Glomerular endothelial cell (primary cell): ENCODE results near the gene TUBA8. TPM values are rescaled to one million over a fixed set of nuclear protein-coding genes. Genes with fewer than 3 reads are reported as not detected.
A peak's percentile ranks its signal among the peaks of the same experiment; 100 is the strongest.
"Not testable (repeated sequence)": the region's sequence is repeated elsewhere in the genome, so short reads cannot be mapped to it uniquely, and the experiment has no call there.

Experiments used
- DNase-seq: peaks from one replicate; pipeline ENCODE4 v3.0.0-alpha.2; 2011; ENCODE audit warnings: low read depth, low spot score; ENCODE audit errors: extremely low read depth
- total RNA-seq: library from RNA; depleted of rRNA; stranded (reverse); fragments of >200 nt; gene quantifications from 2 replicates; pipeline ENCODE4 v1.2.3, GENCODE V29; 2015

TUBA8 gene
- total RNA-seq: 0.19 and 1.8 TPM in 2 replicates

DNA sequence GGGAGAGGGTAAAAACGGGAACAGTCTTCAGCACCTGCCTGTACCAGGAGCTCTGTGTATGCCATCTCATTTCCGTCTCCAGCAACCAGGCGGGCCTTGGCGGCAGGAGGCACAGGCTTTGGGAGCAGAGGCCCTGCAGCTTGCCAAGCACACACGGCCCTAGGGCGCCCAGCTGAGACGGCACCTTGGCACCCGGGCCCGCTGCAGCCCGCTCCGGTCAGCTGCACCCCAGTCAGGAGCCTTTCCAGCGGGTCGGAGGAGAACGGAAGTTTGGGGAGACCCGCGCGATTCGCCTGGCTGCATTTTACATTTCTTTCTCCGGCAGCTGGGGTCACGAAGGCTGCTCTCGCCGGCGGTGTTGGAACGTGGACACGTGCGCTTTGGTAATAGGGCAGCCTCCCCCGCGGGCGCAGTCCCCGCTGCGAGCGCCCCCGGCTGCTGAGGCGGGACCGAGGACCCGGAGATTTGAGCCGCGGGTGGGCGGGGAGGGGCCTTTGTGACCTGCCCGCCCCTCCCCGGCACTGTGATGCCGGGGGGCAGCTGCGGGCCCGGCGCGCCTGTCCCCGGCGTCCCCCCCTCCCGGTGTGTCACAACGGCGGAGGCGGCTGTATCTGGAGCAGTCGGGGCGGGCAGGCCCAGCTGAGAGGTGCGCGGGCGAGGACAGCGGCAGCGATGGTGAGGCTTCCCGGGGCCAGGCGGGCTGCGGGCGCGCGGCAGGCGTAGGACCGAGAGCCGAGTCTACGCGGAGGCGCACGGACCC, at the start of gene TUBA8:
TSS of gene TUBA8 (plus strand) at position 616 of the 760 bp plus-strand sequence. CDS start at position 673, 57 bp downstream.
- no peak for DNase-seq

DNA sequence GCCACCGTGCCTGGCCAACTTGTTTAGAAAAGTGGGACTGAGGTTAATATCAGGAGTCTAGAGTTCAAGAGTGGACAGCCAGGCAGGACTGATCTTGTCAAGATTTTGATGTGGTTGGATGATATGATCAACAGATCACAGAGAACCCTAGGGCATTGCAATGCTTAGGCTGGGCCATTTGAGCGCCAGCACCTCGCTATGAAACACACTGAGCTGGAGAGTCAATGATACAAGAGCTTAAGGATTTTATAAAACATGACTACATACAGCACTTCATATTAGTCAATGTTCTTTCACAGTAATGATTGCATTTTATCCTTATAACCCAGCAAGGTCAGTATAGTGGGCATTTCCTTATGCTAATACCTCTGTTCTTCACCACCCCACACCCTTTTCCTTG, 48.2 kb upstream of the TUBA8 start:
- DNase-seq: no peak

DNA sequence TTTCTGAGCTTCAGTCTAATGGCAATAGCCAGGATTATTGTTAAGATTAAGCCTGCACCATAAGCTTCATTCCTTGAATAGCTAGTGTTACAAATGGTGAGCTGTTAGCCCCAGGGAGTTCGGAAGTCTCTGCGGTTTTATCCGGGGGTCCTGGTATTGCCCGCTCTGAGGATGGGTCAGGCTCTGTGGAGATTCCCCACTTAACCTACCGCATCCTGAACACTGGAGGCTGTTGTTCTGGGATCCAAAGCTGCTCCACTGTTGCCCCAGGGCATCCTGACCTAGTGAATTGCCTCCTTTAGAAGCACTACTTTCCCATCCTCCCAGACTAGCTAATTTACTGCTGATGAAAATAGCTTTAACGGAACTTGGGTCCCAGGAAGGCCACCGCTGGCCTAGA, 47.3 kb upstream of the TUBA8 start:
- DNase-seq: no peak

DNA sequence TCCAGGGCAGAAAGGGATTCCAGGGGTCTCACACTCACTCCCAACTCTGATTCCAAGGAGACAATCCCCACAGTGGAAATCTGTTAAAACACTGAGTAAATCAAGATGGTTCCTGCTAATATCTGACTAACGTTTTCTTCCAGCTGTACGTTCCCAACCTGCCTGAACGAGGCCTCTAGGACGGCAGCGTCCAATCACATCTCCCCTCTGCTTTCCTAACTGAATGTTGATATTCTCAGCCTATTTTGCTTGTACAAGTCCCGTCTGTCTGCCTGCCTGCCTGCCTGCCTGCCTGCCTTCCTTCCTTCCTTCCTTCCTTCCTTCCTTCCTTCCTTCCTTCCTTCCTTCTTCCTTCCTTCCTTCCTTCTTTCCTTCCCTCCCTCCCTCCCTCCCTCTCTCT, 46.9 kb upstream of the TUBA8 start:
- not testable (repeated sequence) for DNase-seq

DNA sequence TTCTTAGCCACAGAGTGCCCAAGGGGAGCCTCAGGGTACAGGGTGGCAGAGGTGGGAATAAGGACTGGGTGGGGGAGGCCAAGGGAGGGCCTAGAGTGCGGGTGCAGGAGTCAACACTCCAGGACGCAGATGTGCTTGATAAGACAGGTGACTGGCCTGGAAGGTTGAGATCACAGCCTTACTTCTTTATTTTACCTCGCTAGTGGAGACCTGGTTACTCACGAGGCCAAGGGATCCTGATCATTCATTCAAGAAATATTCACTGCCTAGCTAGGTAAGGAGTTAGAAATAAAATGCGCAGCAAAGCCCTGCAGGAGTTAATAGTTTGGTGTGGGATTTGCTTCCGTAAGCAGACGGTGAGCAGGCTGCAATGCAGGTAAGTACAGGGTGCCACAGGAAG, 46.0 kb upstream of the TUBA8 start:
- DNase-seq: no peak

DNA sequence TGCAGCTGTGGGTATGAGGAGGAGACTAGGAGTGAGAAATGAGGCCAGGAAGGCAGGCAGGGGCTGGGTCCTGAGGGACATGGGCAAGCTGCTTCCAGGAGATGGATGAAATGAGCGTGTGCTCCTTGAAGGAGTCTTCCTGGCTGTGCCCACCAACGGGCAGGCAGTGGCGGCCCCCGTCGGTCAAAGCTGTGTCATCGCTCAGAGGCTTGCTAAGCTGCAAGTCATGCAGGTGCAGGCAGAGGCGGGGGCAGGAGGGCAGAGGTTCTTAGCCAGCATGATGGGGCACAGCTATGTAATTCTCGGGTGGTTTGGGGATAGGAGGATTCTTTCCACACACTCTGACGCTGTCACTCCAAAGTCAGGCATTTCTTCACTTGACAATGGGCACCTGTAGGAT, 45.4 kb upstream of the TUBA8 start:
- DNase-seq: no peak

DNA sequence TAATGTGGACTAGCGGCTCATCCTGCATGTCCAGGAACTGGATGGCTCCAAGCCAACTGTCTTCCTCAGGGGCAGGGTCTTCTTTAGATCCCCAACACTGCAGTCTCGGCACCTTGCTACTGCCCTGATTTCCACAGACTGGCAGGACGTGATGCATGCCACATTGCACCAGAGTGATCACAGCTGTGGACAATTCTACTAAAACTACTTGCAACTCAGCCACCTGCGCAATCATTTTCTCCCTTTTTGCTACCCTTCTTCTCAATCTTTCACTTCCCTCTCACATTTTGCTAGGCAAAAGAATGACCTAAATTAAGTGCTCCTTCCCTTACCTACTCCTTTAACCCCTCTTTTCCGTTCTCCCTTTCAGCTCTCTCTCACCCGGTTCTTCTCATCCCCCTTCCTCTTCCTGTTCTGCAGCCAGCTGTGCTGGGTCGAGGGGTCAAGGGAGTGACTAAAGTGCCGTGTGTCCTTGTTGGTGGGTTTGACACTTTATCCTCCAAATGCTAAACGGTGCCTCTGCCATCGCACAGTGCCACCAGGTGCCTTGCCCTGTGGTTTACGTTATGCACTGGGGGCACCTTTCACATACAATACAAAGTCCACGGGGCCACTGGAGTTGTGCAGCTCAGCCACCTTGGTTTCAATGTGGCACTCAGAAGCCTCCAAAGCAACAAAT, 44.3 kb upstream of the TUBA8 start:
- no peak for DNase-seq

DNA sequence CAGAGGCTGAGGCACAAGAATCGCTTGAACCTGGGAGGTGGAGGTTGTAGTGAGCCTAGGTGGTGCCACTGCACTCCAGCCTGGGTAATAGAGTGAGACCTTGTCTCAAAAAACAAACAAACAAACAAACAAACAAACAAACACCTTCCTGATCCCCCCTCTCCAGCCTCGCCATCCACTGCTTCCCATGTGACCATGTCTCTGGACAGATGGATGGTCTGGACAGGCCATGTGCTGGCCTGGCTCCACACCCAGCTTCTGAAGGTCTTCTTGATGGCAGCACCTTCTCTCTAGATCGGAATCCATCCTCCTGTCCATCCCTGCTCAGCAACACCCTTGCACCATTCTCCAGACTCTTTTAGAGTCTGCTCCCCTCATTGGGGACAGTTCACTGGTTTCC, 43.5 kb upstream of the TUBA8 start:
- DNase-seq: no peak

DNA sequence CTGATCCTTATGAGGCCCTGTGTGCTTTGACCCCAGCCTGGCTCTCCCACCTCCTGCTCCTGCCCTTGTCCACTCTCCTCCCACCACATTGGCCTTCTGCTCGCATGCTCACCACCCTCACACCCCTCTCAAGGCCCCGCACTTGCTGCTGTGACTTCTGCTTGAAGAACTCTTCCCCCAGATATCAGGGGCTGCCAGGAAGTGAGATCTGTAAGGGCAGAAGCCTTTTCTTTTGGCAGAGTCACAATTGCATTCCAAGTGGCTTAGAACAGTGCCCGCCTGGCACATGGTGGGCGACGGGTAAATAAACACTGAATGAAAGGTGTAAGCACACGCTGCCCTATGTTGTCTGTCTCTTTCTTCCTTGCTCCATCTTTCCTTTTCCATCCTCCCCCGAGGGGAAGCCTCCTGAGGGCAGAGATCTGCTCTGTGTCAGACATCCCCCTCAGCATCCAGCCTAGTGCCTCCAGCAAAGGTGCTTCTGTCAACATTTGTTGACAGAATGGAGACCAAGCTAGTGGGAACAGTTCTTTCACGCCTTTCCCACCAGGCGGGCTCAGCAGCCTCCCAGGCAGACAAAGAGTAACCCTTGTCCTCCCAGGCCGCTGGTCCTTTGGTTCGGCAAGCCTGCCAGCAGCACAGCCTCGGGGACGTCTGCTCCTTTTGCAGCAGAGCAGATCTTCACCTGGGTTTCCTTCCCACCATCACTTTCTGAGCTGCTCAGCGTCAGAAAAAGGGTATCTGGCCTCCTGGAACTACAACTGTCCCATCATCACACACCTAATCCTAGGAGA, 42.9 kb upstream of the TUBA8 start:
- no peak for DNase-seq

DNA sequence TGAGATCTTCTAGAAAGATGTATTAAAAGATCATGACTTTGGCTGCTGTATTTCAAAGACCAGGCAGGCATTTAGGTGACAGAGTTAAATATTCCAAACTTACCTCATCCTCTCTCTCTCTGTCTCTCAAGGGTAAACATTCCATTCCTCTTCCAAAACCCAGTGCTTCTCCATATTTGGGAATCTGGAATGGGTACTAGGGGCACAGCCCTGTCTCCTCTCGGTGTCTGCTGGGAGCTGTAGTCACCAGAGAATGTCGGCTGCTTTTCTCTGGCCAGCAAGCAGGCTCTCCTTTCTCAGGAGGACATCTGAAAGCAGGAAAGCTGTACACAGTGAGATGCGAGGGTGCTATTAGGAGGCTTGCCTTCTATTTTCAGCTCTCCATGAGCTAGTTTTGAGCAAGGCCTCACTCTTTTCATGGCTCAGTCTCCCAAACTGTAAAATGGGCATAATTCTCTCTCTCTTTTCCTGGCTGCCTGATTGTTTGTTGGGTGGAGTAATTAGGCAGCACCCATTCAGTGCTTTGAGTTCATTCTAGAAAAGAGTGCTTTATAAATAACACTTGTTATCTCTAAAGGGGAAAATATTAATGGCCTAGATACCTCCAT, 42.1 kb upstream of the TUBA8 start:
- DNase-seq: no peak

DNA sequence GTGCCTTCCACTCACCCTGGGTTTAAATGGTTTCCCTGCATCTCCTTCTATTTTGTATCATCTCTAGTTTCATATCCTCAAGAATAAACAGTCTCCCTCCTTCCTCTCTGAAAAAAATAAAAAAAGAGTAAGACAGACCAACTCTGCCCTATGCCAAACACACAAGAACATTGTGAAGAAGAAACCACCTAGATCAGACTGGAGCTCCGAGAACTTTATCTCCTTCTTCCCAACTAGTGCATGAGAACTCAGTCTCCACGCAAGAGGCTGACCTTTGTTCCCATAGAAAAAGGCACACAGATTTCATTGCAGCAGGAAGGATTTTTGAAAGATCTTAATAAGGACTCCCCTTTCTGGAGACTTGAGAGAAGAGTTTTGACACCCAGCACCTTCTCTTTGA, 41.6 kb upstream of the TUBA8 start:
- DNase-seq: no peak

DNA sequence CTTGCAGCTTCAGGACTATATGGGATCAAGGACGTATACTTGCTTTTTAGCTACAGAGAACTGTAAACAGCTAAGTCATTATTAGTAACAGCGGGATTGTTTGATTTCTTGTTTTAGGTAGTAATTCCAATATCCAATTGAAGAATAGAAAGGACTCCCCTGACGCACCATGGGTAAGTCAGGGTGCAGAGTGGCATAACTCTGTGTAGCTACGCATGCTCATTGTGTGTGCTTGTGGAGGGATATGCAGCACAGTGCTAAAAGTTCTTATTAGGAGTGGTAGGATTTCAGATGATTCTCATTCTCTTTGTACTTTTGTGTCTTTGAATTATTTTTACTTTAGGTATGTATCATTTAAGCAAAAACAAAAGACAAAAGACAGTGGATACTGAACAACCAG, 40.6 kb upstream of the TUBA8 start:
- no peak for DNase-seq

DNA sequence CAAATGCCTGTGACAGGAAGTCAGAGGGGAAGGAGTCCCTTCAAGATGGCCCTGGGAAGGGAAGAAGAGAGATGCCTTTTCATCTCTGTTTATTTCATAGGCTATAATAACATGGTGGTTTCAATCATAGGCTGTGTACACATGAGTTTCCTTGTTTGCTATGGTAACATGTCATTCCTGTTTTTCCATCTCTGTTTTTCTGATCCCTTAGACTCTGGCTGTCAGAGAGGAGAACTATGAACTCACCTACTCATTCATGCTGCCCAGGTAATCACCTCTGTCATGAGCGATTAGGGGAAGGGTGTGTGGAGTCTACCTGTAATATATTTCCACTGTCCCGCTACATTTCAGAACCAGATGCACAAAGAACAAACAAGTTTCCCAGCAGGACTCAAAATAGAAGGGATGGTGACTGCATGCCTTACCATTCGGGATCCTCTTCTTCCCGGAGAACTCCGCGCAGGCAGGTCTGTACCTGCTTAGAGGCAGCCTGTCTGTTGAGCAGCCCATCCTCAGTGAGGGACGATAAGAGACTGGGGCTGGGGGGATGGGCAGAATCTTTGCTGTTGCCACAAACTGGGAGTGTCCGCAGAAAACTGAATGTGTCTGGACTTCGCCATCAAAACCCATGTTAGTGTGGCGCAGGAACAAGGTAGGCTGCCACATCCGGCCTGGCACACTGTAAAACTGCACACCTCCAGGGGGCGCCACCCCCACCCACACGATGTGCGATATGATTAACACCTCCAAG, 39.9 kb upstream of the TUBA8 start:
- no peak for DNase-seq

DNA sequence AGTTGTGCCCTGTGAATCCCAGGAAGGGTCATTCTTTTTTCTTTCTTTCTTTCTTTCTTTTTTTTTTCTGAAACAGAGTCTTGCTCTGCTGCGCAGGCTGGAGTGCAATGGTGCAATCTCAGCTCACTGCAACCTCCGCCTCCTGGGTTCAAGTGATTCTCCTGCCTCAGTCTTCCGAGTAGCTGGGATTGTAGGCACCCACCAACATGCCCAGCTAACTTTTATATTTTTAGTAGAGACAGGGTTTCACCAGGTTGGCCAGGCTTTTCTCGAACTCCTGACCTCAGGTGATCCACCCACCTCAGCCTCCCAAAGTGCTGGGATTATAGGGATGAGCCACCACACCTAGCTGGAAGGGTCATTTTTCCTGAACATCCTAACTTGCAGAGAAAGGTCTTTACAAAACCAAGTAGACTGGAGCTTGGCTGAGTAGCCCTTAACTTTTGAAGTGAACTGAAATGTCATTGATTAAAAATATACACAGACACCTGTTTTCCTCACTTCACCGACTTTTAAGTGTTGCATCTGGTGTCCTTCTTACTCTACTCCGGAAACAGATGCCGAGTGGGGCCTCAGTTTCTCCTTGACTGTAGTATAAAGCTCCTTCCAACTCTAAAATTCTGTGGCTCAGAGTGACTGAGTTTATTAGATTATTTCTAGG, 39.2 kb upstream of the TUBA8 start:
- DNase-seq: not testable (repeated sequence)

DNA sequence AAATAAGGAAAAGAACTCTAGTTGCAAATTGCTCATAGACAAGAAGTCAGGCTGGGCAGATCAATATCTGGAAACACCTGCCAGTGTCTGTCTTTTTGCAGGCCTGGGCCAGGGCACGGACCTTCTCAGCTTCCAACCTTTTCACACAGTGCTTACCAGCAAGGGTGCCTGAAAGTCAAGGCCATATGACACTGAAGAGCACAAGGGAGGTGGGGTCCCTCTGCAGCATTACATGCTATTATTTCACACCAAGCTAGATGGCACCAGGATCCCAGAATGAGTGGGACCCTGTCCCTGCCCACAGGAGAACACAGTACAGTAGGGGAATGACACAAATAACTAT, 38.7 kb upstream of the TUBA8 start:
- DNase-seq: no peak

DNA sequence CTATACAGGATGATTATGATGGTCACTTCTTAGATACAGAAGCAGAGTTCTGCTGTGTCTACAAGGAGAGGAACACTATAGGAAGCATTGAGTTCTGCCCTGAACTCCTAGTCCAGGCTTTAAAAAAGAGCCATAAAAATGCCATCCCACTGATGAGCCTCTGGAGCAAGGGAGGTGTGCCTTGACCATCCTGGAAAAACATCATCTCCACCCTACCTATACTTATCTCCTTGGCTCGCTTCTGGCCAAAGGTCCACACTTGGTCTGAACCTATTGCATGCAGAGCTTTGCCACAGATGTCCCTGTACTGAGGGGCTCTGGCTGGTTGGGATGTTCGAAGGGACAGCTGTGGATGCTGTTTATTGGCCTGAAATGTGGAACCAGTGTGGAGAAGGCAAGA, 37.1 kb upstream of the TUBA8 start:
- no peak for DNase-seq

DNA sequence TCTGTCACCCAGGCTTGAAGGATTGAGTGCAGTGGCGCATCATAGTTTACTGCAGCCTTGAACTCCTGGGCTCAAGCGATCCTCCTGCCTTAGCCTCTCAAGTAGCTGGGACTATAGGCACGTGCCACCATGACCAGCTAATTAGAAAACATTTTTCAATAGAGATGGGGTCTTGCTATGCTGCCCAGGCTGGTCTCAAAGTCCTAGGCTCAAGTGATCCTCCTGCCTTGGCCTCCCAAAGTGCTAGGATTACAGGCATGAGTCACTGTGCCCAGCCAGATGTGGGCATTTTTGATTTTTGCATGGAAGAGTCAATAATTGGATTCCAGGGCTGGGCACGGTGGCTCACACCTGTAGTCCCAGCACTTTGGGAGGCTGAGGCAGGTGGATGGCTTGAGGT, 36.7 kb upstream of the TUBA8 start:
- DNase-seq: not testable (repeated sequence)

DNA sequence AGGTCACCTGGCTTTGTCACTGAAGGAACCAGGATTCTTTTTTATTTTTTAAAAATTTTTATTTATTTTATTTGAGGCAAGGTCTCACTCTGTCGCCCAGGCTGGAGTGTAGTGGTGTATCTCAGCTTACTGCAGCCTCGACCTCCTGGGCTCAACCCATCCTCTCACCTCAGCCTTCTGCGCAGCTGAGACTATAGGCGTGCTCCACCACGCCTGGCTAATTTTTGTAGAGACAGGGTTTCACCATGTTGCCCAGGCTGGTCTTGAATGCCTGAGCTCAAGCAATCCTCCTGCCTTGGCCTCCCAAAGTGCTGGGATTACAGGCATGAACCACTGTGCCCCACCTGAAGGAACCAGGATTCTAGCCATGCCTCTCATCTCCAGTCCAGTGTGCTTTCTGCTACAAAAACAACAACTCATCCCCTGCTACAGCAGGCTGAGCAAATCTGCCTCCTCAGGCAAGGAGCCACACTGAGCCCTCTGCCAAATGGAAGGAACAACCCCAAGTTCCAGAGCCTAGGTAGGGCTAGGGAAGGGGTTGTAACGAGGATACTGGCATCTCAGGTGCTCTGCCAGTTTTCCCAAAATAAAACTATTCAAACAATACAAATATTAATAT, 35.4 kb upstream of the TUBA8 start:
- no peak for DNase-seq

DNA sequence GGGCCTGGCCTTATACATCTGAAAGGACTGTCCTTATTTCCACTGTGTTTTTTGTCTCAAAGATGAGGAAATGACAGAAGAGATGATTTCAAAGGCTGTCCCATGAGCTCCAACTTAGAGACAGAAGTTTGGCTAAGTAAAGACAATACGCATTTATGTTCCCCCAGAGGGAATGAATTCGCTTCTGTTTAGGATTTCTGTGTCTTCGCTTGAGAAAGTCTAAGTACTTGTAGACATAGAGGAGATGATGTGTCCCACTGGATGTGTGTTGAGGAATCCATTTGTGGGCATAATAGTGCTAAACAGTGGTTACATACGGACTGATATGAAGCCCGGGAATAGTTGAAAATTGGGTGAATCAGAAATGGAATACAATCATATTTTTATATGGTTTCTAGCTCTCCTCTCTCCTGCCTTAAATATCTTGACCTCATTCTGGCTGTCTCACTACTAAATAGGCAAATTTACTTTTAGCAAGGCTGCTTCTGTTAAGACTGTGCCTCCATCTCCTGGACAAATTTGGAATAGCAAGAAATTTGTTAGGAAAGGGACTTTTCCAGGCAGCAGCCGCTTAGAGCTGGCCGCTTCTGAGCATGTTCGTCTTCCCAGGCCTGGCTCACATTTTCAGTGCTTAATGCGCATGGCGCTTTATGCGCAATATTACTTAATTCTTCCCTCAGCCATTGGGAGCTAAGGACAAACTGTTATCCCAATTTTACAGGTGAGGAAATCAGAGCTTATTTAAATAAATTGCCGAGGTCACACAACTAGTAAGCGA, 34.7 kb upstream of the TUBA8 start:
- peak; percentile 84 for DNase-seq
